IMR-90 (cell line): ENCODE measurements around the gene SLC44A4.

Source experiments
- CEBPB ChIP-seq: IDR thresholded peaks from 2 replicates; pipeline ENCODE4 v1.6.1; 2012; ENCODE audit warnings: low read depth, low read length, improper control_type of control experiment
- CTCF ChIP-seq: conservative IDR thresholded peaks from 2 replicates; pipeline ENCODE4 v1.5.1; 2012; ENCODE audit warnings: mild to moderate bottlenecking, low read depth, low read length, improper control_type of control experiment
- MAFK ChIP-seq: IDR thresholded peaks from 2 replicates; pipeline ENCODE4 v1.6.1; 2012; ENCODE audit warnings: low read depth, low read length, improper control_type of control experiment
- MXI1 ChIP-seq: IDR thresholded peaks from 2 replicates; pipeline ENCODE4 v1.6.1; 2012; ENCODE audit warnings: low read depth, mild to moderate bottlenecking, low read length, moderate library complexity, borderline replicate concordance
- NFE2L2 ChIP-seq: fragments of 150-350 bp; IDR thresholded peaks from 2 replicates; pipeline ENCODE4 v1.6.1; 2016; ENCODE audit warnings: low read depth, mild to moderate bottlenecking, low read length
- POLR2A ChIP-seq: IDR thresholded peaks from 2 replicates; pipeline ENCODE4 v1.6.1; 2012; ENCODE audit warnings: mild to moderate bottlenecking, low read depth, low read length

GRCh38 chr6:31911826-31912585 lies 33.2 kb upstream of the SLC44A4 start:
- TF ChIP-seq CTCF (no peak), MAFK (no peak), MXI1 (no peak), POLR2A (no peak), NFE2L2 (no peak), CEBPB (no peak)
